Effector CD4-positive, alpha-beta T cell (primary cell): Measurements from ENCODE around the gene PBLD.
"Not testable (repeated sequence)": the region's sequence is repeated elsewhere in the genome, so short reads cannot be mapped to it uniquely, and the experiment has no call there.

ENCODE experiments used
- DNase-seq: peaks from one replicate; pipeline ENCODE4 v3.0.0-alpha.2; 2020

The PBLD gene

DNA sequence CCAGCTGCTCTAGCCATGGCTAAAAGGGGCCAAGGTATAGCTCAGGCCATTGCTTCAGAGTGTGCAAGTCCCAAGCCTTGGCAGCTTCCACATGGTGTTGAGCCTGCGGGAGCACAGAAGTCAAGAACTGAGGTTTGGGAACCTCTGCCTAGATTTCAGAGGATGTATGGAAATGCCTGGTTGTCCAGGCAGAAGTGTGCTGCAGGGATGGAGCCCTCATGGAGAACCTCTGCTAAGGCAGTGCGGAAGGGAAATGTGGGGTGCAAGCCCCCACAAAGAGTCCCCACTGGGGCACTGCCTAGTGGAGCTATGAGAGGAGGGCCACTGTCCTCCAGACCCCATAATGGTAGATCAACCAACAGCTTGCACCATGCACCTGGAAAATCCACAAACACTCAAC is 54.9 kb downstream of the PBLD start:
- DNase-seq = not testable (repeated sequence)

DNA sequence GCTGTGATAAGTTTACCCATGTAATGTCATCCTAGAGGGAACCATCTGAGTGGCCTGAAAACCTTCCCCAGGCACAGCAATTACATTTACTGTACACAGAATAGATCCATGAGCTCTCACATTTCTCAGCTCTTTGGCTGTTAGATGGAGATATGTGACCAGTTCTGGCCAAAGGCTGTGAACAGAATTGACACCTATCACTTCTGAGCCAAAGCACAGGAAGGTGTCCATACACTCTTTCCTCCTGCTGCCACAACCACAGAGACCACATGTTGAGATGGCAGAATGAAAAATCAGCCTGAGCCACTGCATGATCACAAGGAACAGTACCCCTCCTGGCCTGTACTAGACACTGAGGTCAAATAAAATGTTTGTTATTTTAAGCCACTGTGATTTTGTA is 56.5 kb downstream of the PBLD start:
- DNase-seq = no peak

DNA sequence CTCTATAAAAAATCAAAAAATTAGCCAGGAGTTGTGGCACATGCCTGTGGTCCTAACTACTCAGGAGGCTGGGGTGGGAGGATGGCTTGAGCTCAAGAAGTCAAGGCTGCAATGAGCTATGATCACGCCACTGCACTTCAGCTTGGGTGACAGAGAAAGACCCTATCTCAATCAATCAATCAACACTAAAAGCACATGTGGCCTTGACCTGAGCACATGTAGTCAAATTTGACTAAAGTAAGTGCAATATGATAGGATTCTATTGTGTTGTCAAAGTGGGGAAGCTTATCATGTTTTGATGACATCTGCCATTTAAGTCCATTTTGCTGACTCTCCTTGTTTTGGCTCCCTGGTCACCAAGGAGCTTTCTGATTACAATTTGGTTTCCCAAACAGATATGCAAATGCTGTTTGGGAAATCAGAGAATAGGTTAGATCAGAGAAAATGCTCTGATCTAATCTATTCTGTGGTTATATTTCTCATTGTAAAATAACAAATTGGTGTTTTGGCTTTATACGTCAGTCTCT is 57.1 kb downstream of the PBLD start:
- no peak for DNase-seq

DNA sequence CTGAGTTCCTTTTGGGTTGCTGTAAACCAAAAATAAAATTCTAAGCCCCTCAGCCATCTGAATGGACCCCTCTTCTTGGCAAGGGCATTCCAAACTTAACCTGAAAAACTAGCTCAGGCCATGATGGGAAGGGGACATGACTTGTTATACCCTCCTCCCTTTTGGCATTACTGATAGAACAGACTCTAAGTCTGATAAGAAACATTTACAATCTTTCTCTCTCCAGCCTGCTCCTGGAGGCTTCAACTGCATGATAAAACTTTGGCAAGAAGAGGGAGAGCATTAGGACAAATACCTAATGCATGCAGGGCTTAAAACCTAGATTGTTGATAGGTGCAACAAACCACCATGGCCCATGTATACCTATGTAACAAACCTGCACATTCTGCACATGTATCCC is 59.9 kb downstream of the PBLD start:
- no peak for DNase-seq

DNA sequence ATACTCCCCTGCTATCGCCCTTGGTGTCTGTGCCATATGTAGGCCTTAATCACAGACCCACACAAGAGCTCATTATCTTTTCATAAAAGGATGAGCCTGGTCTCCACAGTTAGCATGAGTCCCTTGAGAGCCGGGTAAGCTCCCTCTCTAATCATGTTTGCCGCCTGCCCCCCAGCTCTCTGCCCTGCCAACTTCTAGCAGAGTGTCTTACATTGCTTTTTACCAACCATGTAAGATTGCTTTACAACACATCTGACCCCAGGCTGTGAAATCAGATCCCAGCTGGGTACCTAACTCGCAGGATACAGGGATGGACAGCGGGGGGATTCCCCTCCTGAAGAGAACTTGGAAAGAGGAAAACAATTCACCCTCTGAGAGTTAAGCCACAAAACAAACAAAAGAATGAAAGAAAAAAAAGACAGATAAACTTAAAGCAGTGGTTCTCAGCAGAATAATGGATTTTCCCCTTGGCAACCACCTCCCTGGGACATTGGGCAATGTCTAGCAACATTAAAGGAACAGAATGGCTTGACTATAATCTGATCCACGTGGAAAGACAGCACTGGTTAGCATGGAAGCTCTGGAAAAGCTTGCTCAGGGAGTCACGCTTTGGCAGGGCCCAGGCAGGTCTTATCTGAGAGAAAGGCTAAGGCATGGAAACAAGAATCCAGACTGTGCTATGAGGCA is 61.4 kb downstream of the PBLD start:
- DNase-seq = no peak

DNA sequence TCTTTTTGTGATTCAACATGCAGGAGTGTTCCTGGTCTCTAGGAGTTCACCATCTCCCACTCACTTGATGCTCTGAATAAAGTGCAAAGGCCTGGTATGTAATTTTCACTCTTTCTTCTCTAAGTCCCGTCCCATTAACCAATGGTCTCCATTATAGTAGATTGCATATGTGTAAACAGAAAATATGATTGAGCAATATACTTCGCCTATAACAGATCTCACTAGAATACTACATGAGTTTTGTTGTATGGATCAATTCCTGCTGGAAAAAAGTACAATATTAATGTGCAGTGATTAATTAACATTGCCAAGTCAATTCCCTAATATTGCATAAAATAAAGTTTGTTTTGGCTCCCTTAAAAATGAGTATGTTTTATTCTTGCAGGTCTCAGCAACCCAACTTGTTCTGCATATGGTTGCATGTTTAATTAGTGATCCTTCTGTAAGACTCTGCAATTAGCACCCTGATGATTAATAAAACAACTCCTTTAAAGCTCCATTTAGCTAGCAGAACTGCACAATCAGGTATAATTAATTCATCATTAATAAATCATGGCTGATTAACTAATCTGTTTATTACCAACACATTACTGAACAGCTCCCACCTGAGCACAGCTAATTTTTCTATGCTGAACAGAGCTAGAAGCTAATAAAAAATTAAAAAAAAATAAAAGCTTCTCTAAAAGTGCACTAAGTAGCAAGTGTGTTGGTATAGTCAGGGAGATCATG is 63.0 kb downstream of the PBLD start:
- DNase-seq = no peak

DNA sequence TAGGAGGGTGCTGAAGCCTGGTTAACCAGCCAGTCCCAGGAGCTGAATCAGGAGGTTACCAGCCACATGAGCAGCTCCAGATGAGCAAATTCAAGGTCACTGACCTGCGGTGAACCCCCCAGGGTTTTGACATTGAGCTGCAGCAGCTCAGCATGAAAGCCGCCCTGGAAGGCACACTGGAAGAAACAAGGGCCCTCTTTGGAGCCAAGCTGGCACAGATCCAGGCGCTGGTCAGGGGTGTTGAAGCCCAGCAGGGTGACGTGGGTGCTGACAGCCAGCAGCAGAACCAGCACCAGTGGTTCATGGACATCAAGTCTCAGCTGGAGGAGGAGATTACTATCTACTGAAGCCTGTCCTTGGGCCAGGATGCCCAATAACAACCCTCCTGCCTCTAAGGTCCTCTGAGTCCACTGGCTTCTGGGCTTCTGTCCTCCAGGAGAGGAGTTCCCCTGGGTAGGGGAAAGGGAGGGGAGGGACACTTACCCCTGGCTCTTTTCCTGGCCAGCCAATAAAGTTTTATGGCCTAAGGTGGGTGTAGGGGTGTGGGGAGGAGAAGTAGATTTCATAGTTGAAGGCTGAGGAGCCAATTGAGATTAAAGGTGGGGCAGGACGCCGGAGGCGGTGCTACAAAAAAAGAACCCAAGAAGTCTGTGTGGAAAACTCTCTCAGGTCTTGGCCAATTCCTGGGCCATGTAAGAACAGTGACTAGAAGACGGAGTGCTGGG is 71.4 kb downstream of the PBLD start:
- DNase-seq = no peak

DNA sequence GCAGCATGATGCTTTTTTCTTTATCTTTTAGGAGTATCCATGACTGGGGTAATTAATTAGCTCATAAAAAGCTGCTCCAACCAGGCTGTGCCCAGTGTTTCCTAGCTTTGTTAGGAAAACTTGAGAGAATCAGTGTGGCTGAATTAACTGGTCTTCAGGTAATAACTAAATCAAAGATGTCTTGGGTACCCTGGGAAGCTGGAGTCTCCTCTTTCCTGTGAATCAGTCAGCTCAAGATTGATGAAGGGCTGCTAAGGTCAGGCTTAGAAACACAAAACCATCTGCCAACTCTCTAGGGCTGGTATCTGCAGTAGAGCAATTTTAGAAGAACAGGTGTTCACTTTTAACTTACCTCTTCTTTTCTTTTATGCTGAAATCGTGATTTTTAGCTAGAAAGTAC is 79.4 kb downstream of the PBLD start:
- DNase-seq = no peak

DNA sequence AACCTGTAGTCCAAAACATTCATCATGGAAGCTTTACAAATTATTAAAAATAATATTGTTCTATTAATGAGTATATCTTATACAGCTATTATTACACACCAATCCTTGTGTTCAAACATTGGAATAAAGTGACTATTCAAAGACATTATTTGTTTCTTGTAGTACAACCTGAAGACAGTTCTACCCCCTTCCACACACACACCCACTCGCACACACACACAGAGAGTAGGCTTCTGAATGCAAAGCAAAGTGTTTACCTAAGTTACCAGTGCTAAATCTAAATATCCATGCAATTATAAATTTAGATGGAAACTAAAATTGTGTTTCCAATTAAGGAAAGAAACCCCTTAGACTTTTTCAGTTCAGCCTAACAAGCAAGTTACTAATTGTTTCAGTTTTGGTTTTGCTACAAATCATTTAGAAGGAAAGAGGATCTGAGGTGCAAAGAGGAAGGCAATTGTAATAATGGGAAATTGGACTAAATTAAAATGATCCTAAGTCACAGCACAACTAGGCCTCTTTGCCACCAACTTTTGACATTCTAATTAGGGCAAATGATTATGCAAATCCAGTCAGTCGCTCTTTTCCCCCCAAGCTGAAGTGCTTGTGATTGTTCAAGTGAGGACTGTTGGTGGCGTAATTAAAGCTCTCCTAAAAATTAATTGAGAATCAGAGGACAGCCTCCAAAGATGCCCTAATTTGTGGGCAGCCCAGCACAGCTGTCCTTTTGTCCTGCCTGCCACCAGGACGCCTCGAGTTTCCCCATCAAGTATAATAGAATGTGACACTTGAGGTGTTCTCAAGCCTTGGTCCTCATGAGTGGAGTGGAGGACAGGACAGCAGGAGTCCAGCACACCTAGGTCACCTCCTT is 80.9 kb downstream of the PBLD start:
- no peak for DNase-seq

DNA sequence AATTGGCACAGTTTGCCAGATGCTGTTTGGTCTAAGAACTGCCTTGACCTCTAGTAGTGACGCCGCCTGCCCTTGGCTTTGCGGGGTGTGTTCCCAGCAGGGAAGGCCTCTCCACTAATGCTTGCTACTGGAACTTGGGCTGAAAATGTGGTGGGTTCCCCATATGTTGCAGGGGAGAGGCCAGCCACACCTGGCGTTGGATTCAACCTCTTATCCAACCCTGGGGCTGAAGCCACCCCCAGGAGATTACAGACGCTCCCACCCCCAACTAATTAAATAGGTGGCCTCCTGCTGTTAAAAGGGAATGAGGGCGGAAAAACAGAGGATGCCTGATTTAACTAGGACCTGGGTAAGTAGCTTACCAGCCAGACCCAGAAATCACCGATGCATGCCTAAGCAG is 81.6 kb downstream of the PBLD start:
- DNase-seq = no peak

DNA sequence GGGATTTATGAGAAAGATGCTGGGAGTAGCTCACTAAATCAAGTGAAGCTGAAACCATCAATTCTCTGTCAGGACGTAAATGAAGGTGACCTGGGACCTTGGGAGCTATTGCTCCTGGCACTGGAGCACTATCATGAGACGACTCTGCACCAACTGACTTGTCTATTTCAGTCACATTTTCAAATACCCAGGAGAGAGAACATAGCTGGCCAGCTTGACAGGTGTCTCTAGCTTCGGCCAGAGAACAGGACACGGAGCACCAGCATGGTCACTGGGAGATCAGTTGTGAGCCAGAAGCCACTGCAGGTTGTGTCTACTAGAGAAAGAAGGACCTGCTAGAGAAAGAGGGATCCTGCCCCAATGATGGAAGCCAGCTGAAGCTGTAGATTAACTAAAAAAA is 83.4 kb downstream of the PBLD start:
- DNase-seq = no peak

DNA sequence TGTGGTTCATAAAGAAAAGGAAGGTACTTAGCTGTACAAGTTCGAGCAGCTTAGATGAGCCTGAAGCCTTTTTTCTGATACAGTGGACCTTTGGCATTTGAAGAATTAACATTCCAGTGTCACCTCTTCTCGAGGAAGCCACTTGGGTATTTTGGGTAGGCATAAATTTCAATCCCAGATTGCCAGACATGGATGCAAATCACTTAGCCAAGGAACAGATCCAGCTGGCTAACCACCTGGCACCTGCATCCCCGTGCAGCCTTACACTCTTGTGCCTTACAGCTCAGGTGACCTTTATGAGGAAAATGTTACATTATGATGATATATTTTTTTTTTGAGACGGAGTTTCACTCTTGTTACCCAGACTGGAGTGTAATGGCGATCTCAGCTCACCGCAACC is 84.8 kb downstream of the PBLD start:
- no peak for DNase-seq

DNA sequence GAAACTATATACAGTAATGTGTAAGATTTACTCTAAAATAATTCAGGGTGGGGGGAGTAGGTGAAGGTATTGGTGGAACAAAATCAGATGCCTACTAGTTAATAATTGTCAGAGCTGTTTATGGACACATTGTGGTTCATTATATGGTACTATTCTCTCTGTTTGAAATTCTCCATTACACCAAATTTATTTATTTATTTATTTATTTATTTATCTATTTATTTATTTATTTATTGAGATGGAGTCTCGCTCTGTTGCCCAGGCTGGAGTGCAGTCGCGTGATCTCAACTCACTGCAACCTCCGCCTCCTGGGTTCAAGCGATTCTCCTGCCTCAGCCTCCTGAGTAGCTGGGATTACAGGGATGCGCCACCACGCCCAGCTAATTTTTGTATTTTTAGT is 86.3 kb downstream of the PBLD start:
- not testable (repeated sequence) for DNase-seq

DNA sequence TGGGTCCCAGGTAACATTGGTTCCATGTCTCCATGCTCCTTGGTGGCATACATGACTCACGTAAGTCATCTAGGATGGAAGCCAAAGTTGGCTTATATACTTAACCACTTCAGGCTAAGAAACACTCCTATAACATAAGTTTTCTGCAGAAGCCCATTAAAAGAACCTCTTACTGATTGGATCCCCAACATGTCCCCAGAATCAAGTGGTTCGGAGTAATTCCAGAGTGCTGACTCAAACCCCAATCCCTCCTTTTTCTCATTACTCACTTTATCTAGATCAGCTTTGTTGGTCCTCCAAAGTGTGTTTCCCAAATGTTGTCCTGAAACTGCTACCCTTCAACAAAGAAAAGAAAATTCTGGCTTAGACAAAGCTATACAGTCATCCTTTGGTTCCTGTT is 90.7 kb downstream of the PBLD start:
- no peak for DNase-seq

DNA sequence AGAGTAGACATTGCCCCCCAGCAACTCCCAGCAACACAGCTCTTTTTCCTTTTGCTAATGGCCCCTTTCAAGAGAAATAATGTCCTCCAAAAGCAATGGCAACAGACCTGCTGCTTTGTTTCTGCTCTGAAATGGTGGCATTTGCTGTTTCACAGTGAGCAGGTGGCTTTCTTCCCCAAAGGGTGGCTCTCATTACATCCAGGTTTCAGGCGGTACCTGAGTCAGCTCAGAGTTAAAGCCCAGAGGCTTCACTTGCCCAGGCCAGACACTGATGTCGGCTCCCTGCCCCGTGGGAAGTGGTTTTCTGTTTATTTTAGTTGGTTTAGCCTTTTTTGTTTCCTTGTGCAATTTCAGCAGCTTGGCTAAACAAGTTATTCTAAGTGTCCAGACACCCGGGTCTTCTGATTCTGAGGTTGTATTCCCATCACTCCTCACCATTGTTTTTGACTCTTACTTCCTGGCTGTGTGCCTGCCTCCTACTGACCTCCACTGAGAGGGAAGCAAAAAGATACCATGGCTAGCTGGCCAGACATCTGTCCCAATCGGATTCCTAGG is 93.1 kb downstream of the PBLD start:
- no peak for DNase-seq

DNA sequence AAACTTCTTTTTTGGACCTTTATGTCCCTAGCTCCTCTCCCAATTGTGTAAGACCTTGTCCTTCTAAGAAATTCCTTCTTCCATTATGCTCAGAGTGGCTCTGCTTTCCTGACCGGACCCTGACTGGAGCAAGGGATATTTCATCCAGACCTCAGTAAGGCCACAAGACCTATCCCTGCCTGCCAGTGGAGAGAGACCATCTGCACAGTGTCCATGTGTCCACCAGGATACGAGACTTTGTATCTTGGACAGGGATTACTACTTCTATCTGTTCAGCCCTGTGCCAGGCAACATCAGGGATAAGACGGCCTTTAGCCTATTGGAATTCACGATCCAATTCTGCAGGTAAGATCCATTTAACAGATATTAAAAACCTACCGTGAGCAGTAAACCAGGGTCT is 93.7 kb downstream of the PBLD start:
- DNase-seq = no peak

DNA sequence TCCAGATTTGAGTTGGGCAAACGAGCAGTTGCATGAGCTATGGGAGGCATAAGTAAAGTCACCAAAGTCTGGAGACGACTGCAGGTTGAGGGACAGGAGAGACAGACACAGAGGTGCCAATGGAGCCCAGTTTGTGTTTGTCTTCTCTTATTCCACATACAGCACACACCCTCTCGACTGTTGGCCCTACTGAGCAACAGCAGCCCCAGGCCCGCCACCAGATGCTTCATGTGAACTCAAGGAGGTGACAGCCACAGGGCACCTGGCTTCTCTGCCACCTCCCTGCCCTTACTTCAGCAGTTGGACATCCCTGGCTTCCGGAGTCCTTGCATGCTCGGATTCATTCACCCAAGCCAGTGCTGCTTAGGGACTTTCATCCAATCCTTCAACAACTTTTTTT is 94.4 kb downstream of the PBLD start:
- no peak for DNase-seq

DNA sequence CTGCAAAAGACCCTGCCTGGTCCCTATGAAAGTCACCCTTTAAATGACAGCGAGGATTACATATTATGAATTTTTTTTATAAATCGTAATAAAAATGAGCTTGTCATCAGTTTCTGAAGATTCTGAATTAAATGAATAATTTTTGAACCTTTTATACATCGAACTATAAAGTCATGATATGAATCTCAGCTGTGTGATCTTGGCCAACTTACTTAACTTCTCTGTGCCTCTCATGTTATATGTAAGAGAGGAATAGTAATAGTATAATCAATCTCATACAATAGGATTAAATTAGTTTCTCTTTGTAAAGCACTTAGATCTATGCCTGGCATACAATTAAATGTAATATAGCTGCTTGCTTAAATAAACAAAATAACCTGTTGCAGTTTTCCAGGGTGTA is 95.6 kb downstream of the PBLD start:
- DNase-seq = no peak

DNA sequence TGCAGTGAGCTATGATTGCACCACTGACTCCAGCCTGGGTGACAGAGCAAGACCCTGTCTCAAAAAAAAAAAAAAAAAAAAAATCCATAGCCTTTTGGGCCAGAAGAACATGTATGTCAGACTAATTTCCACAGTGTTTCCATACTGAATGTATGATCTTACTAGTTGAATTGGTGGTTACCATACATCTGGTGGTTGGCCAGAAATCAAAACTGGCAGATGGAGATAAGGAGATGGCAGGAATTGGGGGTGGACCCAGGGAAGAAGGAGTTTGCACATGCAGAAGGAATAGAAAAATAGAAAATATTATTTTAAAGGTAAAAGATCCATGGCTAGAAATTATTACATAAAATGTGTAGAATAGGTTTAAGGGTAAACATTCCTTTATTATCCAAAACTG is 97.1 kb downstream of the PBLD start:
- DNase-seq = no peak

DNA sequence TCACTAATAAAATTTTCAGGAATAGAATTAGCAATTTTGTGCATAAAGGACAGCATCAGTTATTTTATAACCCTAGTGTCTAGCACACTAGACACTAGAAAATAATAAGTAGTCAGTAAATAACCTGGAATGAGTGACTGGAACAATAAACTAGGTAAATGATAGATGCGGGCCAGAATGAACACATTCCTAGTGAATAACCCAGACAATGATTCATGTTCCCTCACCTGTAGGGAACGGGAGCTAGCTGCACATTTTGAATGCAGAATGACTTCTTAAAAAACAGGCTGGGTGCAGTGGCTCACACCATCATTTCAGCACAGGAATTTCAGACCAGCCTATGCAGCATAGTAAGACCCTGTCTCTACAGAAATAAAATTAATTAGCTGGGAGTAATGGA is 97.6 kb downstream of the PBLD start:
- DNase-seq = no peak

DNA sequence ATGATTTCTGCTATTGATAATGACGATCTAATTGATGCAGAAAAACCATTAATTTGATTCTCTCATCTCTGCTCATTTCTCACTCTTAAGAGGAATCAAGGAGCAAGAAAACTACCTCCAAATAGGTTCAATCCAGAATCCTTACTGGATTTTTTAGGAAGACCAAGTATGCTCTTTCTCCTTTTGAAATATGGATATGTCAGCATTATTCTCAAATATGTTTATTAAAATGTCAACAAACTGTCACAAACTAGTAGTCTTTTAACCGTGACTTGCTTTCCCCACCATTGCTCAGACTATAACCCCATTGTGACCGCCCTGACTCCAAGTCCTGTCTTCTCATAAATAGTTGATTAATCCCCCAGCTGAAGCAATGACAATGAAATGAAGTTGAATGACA is 99.7 kb downstream of the PBLD start:
- no peak for DNase-seq
